Measurements from ENCODE around the gene CDK10. TPM values are rescaled to one million over a fixed set of nuclear protein-coding genes. Genes with fewer than 3 reads are reported as not detected.
"Not testable (repeated sequence)": the region's sequence is repeated elsewhere in the genome, so short reads cannot be mapped to it uniquely, and the experiment has no call there.

CDK10 gene
- total RNA-seq, 2 donors from 2014 or later = 47.5 to 105 TPM

GRCh38 chr16:89670496-89671431 is 15.7 kb upstream of the CDK10 start:
- Histone ChIP-seq H3K4me1 (no peaks in the 10 kb centered on the region), H3K36me3 (replicated peaks in 1 of 2; ENCODE audit: insufficient read depth in 1 of 2, low read depth in 2 of 2) (no peaks in the 10 kb centered on the region), H3K27ac (no peak overlapping the region), H3K9me3 (no peaks in the 10 kb centered on the region), H3K27me3 (no peaks in the 10 kb centered on the region), H3K4me3 (no peak overlapping the region)
- intact Hi-C loops (cut with DNase I) = no loop called here
- no peak for TF ChIP-seq POLR2A (IDR thresholded peaks at IDR 0.05)
- TF ChIP-seq, protein P1, sequence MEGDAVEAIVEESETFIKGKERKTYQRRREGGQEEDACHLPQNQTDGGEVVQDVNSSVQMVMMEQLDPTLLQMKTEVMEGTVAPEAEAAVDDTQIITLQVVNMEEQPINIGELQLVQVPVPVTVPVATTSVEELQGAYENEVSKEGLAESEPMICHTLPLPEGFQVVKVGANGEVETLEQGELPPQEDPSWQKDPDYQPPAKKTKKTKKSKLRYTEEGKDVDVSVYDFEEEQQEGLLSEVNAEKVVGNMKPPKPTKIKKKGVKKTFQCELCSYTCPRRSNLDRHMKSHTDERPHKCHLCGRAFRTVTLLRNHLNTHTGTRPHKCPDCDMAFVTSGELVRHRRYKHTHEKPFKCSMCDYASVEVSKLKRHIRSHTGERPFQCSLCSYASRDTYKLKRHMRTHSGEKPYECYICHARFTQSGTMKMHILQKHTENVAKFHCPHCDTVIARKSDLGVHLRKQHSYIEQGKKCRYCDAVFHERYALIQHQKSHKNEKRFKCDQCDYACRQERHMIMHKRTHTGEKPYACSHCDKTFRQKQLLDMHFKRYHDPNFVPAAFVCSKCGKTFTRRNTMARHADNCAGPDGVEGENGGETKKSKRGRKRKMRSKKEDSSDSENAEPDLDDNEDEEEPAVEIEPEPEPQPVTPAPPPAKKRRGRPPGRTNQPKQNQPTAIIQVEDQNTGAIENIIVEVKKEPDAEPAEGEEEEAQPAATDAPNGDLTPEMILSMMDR (IDR thresholded peaks at IDR 0.05) = no peak
- 81 to 91% methylated on average over 10 of the region's 10 CpGs for WGBS, 2 donors
- DNase-seq = no peak
- ATAC-seq = no peak

- ATAC-seq; DNase-seq; H3K4me1 ChIP-seq; H3K36me3 ChIP-seq (replicated peaks in 1 of 2; ENCODE audit: insufficient read depth in 1 of 2, low read depth in 2 of 2); H3K27ac ChIP-seq; H3K4me3 ChIP-seq; H3K9me3 ChIP-seq; H3K27me3 ChIP-seq; intact Hi-C loops (cut with DNase I): not testable (repeated sequence)
- WGBS, 2 donors = 90 to 92% methylated on average over 4 of the region's 4 CpGs
Measured at GRCh38 chr16:89671565-89671964, 14.9 kb upstream of the CDK10 start.

DNA sequence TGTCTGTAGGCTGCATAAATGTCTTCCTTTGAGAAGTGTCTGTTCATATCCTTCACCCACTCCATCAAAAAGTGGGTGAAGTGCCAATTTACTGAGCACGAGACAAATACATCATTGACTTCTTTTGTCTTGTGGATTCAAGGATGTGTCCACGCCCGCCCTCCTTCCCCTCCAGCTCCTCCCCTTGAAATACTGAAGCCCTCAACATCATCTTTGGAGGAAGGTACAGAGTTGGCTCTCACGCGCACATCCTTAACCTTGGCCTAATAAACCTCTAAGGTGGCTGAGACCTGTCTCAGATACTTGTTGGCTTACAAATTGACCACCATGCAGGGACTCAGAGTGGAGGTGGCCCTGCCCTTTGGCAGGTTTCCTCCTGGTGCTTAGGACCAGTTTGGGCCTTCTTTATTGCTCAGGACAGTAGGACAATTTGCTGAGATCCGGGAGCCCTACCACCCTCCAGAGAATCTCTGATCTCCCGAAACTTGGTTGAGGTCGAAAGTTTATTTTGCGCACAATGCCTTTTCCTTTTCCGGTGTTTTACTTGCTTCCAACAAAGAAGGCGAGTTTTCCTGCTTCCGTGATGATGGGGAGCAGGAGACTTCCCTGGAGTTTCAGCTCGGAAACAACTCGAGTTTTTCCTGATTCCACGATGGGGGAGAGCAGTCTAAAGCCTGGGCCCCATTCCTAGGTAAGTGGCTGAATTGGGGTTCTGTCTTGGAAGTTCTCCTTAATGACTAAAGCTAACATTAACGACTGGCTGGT is 14.1 kb upstream of the CDK10 start:
- DNase-seq (no peak), ATAC-seq (no peak)
- Histone ChIP-seq H3K4me3 (no peak overlapping the region), H3K4me1 (no peaks in the 10 kb centered on the region), H3K27me3 (no peaks in the 10 kb centered on the region), H3K36me3 (replicated peaks in 1 of 2; ENCODE audit: insufficient read depth in 1 of 2, low read depth in 2 of 2) (no peaks in the 10 kb centered on the region), H3K9me3 (no peaks in the 10 kb centered on the region), H3K27ac (no peak overlapping the region)
- TF ChIP-seq POLR2A (IDR thresholded peaks at IDR 0.05) = no peak
- TF ChIP-seq, protein P1 (IDR thresholded peaks at IDR 0.05) = no peak
- intact Hi-C loops (cut with DNase I) = no loop called here
- WGBS, 2 donors = 87 to 93% methylated on average over 16 of the region's 16 CpGs

GRCh38 chr16:89678258-89678657 is 8.2 kb upstream of the CDK10 start:
- ATAC-seq (no peak), DNase-seq (no peak)
- Histone ChIP-seq H3K27me3 (no peaks in the 10 kb centered on the region), H3K4me3 (no peak overlapping the region), H3K4me1 (no peaks in the 10 kb centered on the region), H3K9me3 (no peaks in the 10 kb centered on the region), H3K27ac (no peak overlapping the region), H3K36me3 (replicated peaks in 1 of 2; ENCODE audit: insufficient read depth in 1 of 2, low read depth in 2 of 2) (no peaks in the 10 kb centered on the region)
- 90 to 98% methylated on average over 2 of the region's 2 CpGs for WGBS, 2 donors
- TF ChIP-seq, protein P1 (IDR thresholded peaks at IDR 0.05) = no peak
- no peak for TF ChIP-seq POLR2A (IDR thresholded peaks at IDR 0.05)
- intact Hi-C loops (cut with DNase I) = no loop called here

- Histone ChIP-seq H3K4me3 (no peak overlapping the region), H3K27me3 (no peaks in the 10 kb centered on the region), H3K27ac (no peak overlapping the region), H3K9me3 (no peaks in the 10 kb centered on the region), H3K4me1 (peaks cover 23% of the 10 kb centered on the region), H3K36me3 (replicated peaks in 1 of 2; ENCODE audit: insufficient read depth in 1 of 2, low read depth in 2 of 2) (peaks cover 0 to 5% of the 10 kb centered on the region in 2 donors)
- intact Hi-C loops (cut with DNase I) = no loop called here
- no peak for TF ChIP-seq POLR2A (IDR thresholded peaks at IDR 0.05)
- TF ChIP-seq, protein P1 (IDR thresholded peaks at IDR 0.05) = no peak
- ATAC-seq (no peak), DNase-seq (no peak)
- 82 to 100% methylated on average over 1 of the region's 1 CpG for WGBS, 2 donors
Measured at GRCh38 chr16:89685916-89686315, 573 bp upstream of the CDK10 start.
